Trophoblast cell (in vitro differentiated cells and primary cell): Measurements from ENCODE around the gene FOXI3.
A peak's percentile ranks its signal among the peaks of the same experiment; 100 is the strongest.

Experiments used
- DNase-seq, 2 donors: peaks; one replicate each; pipeline ENCODE4 v3.0.0-alpha.2; 2016
- H2AFZ ChIP-seq: 2 replicates; pipeline ENCODE4 v1.6.1; 2013; ENCODE audit warnings: low read length, moderate library complexity, mild to moderate bottlenecking; ENCODE audit not compliant: insufficient read depth, poor library complexity
- H2AK5ac ChIP-seq: 2 replicates; pipeline ENCODE4 v1.6.1; 2013; ENCODE audit warnings: mild to moderate bottlenecking, low read length
- H2BK120ac ChIP-seq: 2 replicates; pipeline ENCODE4 v1.6.1; 2013; ENCODE audit warnings: low read length, mild to moderate bottlenecking, moderate library complexity; ENCODE audit not compliant: insufficient read depth, poor library complexity
- H2BK12ac ChIP-seq: 2 replicates; pipeline ENCODE4 v1.6.1; 2013; ENCODE audit warnings: mild to moderate bottlenecking, low read length, moderate library complexity
- H2BK5ac ChIP-seq: 2 replicates; pipeline ENCODE4 v1.6.1; 2013; ENCODE audit warnings: low read length, low read depth, moderate library complexity, mild to moderate bottlenecking; ENCODE audit not compliant: poor library complexity
- H3K14ac ChIP-seq: 2 replicates; pipeline ENCODE4 v1.6.1; 2013; ENCODE audit warnings: mild to moderate bottlenecking, low read length
- H3K18ac ChIP-seq: 2 replicates; pipeline ENCODE4 v1.6.1; 2013; ENCODE audit warnings: mild to moderate bottlenecking, low read length
- H3K23ac ChIP-seq: 2 replicates; pipeline ENCODE4 v1.6.1; 2013; ENCODE audit warnings: low read length
- H3K27ac ChIP-seq: 2 replicates; pipeline ENCODE4 v1.5.1; 2013; ENCODE audit warnings: low read depth, mild to moderate bottlenecking, inconsistent platforms, low read length, moderate library complexity
- H3K27me3 ChIP-seq: 2 replicates; pipeline ENCODE4 v1.6.1; 2013; ENCODE audit warnings: inconsistent platforms, mild to moderate bottlenecking, low read length, moderate library complexity; ENCODE audit not compliant: insufficient read depth
- H3K36me3 ChIP-seq, 2 experiments: 1 replicate in 1 of 2; 2 replicates in 1 of 2; pipeline ENCODE4 v1.6.1; 2013; ENCODE audit warnings: low read length in 2 of 2, mild to moderate bottlenecking in 2 of 2, moderate library complexity in 1 of 2; ENCODE audit not compliant: insufficient read depth in 2 of 2, control insufficient read depth in 1 of 2
- H3K4ac ChIP-seq: 2 replicates; pipeline ENCODE4 v1.6.1; 2013; ENCODE audit warnings: low read depth, mild to moderate bottlenecking, low read length, moderate library complexity
- H3K4me1 ChIP-seq, 2 experiments: 1 replicate in 1 of 2; 2 replicates in 1 of 2; pipeline ENCODE4 v1.6.1; 2013; ENCODE audit warnings: low read length in 2 of 2, mild to moderate bottlenecking in 2 of 2, moderate library complexity in 1 of 2; ENCODE audit not compliant: insufficient read depth in 2 of 2, control insufficient read depth in 1 of 2
- H3K4me2 ChIP-seq: 2 replicates; pipeline ENCODE4 v1.6.1; 2013; ENCODE audit warnings: inconsistent platforms, mild to moderate bottlenecking, low read length, moderate library complexity
- H3K4me3 ChIP-seq: 2 replicates; pipeline ENCODE4 v1.5.1; 2013; ENCODE audit warnings: mild to moderate bottlenecking, low read depth, low read length, inconsistent platforms
- H3K79me1 ChIP-seq: one replicate; pipeline ENCODE4 v1.6.1; 2013; ENCODE audit warnings: low read length
- H3K79me2 ChIP-seq: 2 replicates; pipeline ENCODE4 v1.6.1; 2013; ENCODE audit warnings: low read length, mild to moderate bottlenecking; ENCODE audit not compliant: control insufficient read depth, insufficient read depth, poor library complexity
- H3K9ac ChIP-seq: 2 replicates; pipeline ENCODE4 v1.6.1; 2013; ENCODE audit warnings: mild to moderate bottlenecking, low read length
- H3K9me3 ChIP-seq: 2 replicates; pipeline ENCODE4 v1.6.1; 2013; ENCODE audit warnings: low read depth, mild to moderate bottlenecking, control low read depth, inconsistent platforms, low read length; ENCODE audit not compliant: insufficient read depth
- H4K12ac ChIP-seq: 2 replicates; pipeline ENCODE4 v1.6.1; 2013; ENCODE audit warnings: low read depth, mild to moderate bottlenecking, low read length, moderate library complexity
- H4K8ac ChIP-seq: 2 replicates; pipeline ENCODE4 v1.6.1; 2013; ENCODE audit warnings: low read depth, mild to moderate bottlenecking, low read length, moderate library complexity
- H4K91ac ChIP-seq: one replicate; pipeline ENCODE4 v1.6.1; 2013; ENCODE audit warnings: low read depth, mild to moderate bottlenecking, low read length, moderate library complexity
- WGBS: extraction: QIAGEN DNeasy Blood & Tissue Kit; methylation state at CpG from one replicate; pipeline ENCODE4 v1.1.7; 2013; ENCODE audit warnings: missing lambda C conversion rate; ENCODE audit not compliant: insufficient read length, insufficient coverage; ENCODE audit errors: extremely low coverage; 5-methylcytosine and 5-hydroxymethylcytosine counted together

Gene FOXI3

GRCh38 chr2:88450186-88450585, 2.3 kb downstream of the FOXI3 start:
- Histone ChIP-seq H3K18ac (no peak overlapping the region), H3K4me3 (no peak overlapping the region), H2AFZ (no peak overlapping the region), H2BK120ac (no peak overlapping the region), H3K9ac (no peak overlapping the region), H3K4me2 (peak overlapping the region; percentile 4), H3K14ac (no peak overlapping the region), H4K12ac (no peak overlapping the region), H3K4me1 (no peaks in the 10 kb centered on the region), H2BK5ac (no peak overlapping the region), H3K27me3 (no peaks in the 10 kb centered on the region), H4K91ac (no peak overlapping the region), H4K8ac (no peak overlapping the region), H2AK5ac (no peak overlapping the region), H3K4ac (no peak overlapping the region), H2BK12ac (no peak overlapping the region), H3K79me2 (peaks cover 9% of the 10 kb centered on the region), H3K36me3 (peaks cover 7% of the 10 kb centered on the region in 2 experiments), H3K27ac (no peak overlapping the region), H3K79me1 (peaks cover 4% of the 10 kb centered on the region), H3K23ac (no peak overlapping the region), H3K9me3 (no peaks in the 10 kb centered on the region)
- no CpG with 5 or more reads among the region's 10 CpGs for WGBS
- peak; percentile 22 to 44 for DNase-seq

GRCh38 chr2:88448248-88448647, 4.2 kb downstream of the FOXI3 start:
- Histone ChIP-seq H2AFZ (no peak overlapping the region), H2BK5ac (no peak overlapping the region), H3K27me3 (no peaks in the 10 kb centered on the region), H3K9ac (no peak overlapping the region), H4K12ac (no peak overlapping the region), H3K23ac (no peak overlapping the region), H3K27ac (no peak overlapping the region), H3K79me1 (peaks cover 4% of the 10 kb centered on the region), H3K9me3 (no peaks in the 10 kb centered on the region), H2BK120ac (no peak overlapping the region), H2AK5ac (no peak overlapping the region), H3K36me3 (peaks cover 7% of the 10 kb centered on the region in 2 experiments), H3K4me2 (no peak overlapping the region), H3K14ac (no peak overlapping the region), H2BK12ac (no peak overlapping the region), H3K79me2 (peaks cover 9% of the 10 kb centered on the region), H3K4me1 (no peaks in the 10 kb centered on the region), H4K8ac (no peak overlapping the region), H3K4ac (no peak overlapping the region), H3K4me3 (no peak overlapping the region), H3K18ac (no peak overlapping the region), H4K91ac (no peak overlapping the region)
- WGBS, result no CpG with 5 or more reads among the region's 8 CpGs
- DNase-seq, result no peak

- H2BK12ac ChIP-seq, result no peak overlapping the region
Observed at GRCh38 chr2:88443353-88443938, 9.0 kb downstream of the FOXI3 start.

GRCh38 chr2:88442473-88442872, 10.0 kb downstream of the FOXI3 start:
- Histone ChIP-seq H2BK120ac (peak overlapping the region; percentile 15), H3K9me3 (no peaks in the 10 kb centered on the region), H4K91ac (peak overlapping the region; percentile 2), H3K4me1 (peaks cover 7 to 8% of the 10 kb centered on the region in 2 experiments), H2AFZ (no peak overlapping the region), H3K4me2 (no peak overlapping the region), H2BK12ac (peak overlapping the region; percentile 47), H2BK5ac (no peak overlapping the region), H3K79me1 (peaks cover 5% of the 10 kb centered on the region), H3K4me3 (no peak overlapping the region), H4K8ac (no peak overlapping the region), H2AK5ac (no peak overlapping the region), H4K12ac (no peak overlapping the region), H3K4ac (no peak overlapping the region), H3K36me3 (no peaks in the 10 kb centered on the region), H3K79me2 (no peaks in the 10 kb centered on the region), H3K27ac (peak overlapping the region; percentile 58), H3K9ac (no peak overlapping the region), H3K14ac (no peak overlapping the region), H3K23ac (no peak overlapping the region), H3K18ac (no peak overlapping the region), H3K27me3 (no peaks in the 10 kb centered on the region)
- no CpG with 5 or more reads among the region's 4 CpGs for WGBS
- DNase-seq, result peak; percentile 14 to 42

More at GRCh38 chr2:88443353-88443938, 9.0 kb downstream of the FOXI3 start:
- H3K4me3 ChIP-seq, result no peak overlapping the region
- H3K27me3 ChIP-seq, result no peaks in the 10 kb centered on the region
- no peak overlapping the region for H3K9ac ChIP-seq
- no peak overlapping the region for H3K4ac ChIP-seq
- no peak overlapping the region for H4K8ac ChIP-seq
- H4K91ac ChIP-seq, result no peak overlapping the region
- H3K79me2 ChIP-seq, result no peaks in the 10 kb centered on the region
- H3K4me2 ChIP-seq, result peak overlapping the region; percentile 32
- peaks cover 7 to 8% of the 10 kb centered on the region in 2 experiments for H3K4me1 ChIP-seq
- no peak overlapping the region for H2BK5ac ChIP-seq
- peaks cover 5% of the 10 kb centered on the region for H3K79me1 ChIP-seq
- H3K23ac ChIP-seq, result no peak overlapping the region
- no peak overlapping the region for H2BK120ac ChIP-seq
- H2AK5ac ChIP-seq, result no peak overlapping the region
- H4K12ac ChIP-seq, result no peak overlapping the region
- no peaks in the 10 kb centered on the region for H3K9me3 ChIP-seq
- H3K36me3 ChIP-seq, result peaks cover 5 to 6% of the 10 kb centered on the region in 2 experiments
- H3K18ac ChIP-seq, result no peak overlapping the region
- WGBS, result no CpG with 5 or more reads among the region's 4 CpGs
- H2AFZ ChIP-seq, result no peak overlapping the region
- peak overlapping the region; percentile 76 for H3K27ac ChIP-seq
- DNase-seq, result no peak
- no peak overlapping the region for H3K14ac ChIP-seq
